Lower leg skin (tissue), 3 donors: ENCODE data around the gene CAMK2A.

ENCODE experiments used
- POLR2A ChIP-seq, 2 donors: fragments of 450-650 bp; IDR thresholded peaks; one replicate each; pipeline ENCODE4 v1.6.1; 2016 to 2017; ENCODE audit warnings: antibody characterized with exemption in 2 of 2, mild to moderate bottlenecking in 1 of 2, moderate library complexity in 1 of 2
- TF ChIP-seq, protein P1 (sequence below), 3 donors: fragments of 450-650 bp; IDR thresholded peaks; one replicate each; pipeline ENCODE4 v1.5.1; 2016; ENCODE audit warnings: antibody characterized with exemption in 3 of 3, mild to moderate bottlenecking in 3 of 3, moderate library complexity in 2 of 3

DNA sequence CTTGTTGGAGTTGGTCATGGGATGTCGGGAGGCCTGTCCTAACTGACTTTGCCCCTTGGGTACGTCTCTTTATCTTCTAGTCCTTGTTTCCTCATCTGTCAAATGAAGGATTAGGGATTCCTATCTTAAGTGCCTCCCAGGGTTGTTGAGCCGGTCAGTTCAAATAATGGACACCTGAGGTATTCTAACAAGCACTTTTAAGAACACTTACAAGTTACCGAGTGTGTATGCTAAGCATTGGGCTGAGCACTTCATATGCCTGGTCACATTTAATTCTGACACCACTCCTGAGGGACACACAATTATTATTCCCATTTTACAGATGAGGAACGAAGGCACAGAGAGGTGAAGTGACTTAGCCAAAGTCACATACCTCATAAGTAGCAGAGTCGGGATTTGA lies 37.1 kb downstream of the CAMK2A start:
- TF ChIP-seq, protein P1, sequence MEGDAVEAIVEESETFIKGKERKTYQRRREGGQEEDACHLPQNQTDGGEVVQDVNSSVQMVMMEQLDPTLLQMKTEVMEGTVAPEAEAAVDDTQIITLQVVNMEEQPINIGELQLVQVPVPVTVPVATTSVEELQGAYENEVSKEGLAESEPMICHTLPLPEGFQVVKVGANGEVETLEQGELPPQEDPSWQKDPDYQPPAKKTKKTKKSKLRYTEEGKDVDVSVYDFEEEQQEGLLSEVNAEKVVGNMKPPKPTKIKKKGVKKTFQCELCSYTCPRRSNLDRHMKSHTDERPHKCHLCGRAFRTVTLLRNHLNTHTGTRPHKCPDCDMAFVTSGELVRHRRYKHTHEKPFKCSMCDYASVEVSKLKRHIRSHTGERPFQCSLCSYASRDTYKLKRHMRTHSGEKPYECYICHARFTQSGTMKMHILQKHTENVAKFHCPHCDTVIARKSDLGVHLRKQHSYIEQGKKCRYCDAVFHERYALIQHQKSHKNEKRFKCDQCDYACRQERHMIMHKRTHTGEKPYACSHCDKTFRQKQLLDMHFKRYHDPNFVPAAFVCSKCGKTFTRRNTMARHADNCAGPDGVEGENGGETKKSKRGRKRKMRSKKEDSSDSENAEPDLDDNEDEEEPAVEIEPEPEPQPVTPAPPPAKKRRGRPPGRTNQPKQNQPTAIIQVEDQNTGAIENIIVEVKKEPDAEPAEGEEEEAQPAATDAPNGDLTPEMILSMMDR (IDR thresholded peaks at IDR 0.05), result no peak
- no peak for TF ChIP-seq POLR2A (IDR thresholded peaks at IDR 0.05)
